ENCODE measurements around the gene LGI2. TPM values are rescaled to one million over a fixed set of nuclear protein-coding genes. Genes with fewer than 3 reads are reported as not detected.
A peak's percentile ranks its signal among the peaks of the same experiment; 100 is the strongest.
"Not testable (repeated sequence)": the region's sequence is repeated elsewhere in the genome, so short reads cannot be mapped to it uniquely, and the experiment has no call there.

Gene LGI2
- polyA plus RNA-seq, 10 donors: 3.0 to 14.2 (median 4.2) TPM

DNA sequence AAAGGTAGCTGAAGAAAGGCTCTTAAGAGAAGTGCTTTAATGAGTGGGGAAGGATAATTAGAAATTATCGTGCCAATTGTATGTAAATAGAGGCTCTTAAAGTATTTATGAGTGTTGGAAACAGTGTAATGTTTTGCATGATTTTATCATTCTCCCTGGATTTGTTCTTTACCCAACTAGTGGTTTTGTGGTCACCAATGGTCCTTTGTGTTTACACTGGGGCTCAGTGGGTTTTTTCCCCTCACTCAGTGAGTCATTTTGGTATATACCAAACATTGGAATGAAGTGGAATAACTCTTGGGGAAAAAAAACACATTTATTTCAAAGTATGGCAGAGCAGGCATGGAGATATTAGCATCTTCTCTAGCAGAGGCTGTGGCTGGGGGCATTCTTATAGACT is 20.8 kb upstream of the LGI2 start:
- DNase-seq: no peak

DNA sequence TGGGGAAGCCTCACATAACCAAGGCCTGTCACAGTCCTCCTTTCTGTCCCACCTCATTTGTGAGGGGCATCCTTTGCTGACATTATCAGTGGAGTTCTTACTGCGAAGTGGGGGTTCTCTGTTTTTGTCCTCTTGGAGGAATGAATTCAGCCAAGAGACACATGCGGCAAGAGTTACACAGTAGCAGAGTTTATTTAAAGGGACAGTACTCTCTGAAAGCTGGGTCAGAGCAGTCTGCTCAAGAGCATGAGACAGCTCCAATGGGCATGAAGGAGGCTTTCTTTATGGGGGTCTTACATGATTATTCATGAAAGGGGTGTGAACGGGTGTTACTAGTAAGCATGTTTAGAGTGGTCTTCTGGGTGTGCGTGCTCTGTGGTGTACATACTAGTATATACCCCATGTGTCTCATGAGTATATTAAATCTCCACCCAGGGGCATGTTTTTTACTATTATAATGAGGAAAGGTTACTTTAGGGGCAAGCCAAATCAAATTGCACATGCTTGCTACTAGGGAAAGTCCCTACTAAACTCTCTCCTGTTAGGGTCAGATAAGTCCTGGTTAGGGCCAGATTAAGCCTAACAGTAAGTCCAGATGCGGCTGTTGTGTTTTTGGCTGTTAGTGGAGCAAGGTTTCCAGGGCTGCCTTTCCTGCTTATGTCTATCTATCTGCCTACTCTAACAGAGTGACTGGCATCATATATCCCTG is 19.8 kb upstream of the LGI2 start:
- DNase-seq: no peak

DNA sequence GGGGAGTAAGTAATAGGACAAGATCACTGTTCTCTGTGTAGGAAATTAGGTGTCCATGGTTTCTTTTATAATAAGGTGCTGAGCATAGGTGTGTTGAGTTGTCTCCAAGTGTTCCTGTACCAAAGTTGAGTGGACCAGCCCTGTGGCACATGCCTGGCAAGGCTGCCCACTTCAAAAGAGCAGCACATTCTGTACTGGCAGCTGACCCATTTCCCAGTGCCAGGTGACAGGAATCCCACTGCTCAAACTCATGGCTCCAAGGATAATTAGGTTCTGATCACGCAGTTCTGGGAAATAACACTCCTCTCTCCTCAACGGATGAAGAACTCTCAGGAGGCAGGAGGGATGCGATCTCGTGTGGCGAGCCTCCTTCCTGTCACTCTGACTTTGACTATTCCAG is 12.8 kb upstream of the LGI2 start:
- DNase-seq: no peak

DNA sequence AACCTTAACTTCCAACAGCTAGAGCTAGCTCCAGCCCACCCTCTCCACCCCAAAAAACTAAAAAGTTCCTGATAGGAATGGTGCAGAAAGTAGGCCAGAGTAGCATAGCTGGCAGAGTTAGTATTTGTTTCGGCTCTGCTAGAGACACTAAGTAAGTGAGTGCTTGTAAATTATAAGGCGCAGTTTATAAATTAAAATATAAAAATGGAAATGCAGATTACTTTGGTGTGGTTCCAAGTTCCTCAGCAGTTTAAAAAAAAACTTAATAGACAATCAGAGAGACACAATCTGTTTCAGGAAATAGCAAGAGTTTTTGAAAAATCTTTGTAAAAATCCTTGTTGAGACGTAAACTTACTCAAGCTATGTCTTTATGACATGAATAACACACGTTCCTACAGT is 2.8 kb upstream of the LGI2 start:
- no peak for DNase-seq

DNA sequence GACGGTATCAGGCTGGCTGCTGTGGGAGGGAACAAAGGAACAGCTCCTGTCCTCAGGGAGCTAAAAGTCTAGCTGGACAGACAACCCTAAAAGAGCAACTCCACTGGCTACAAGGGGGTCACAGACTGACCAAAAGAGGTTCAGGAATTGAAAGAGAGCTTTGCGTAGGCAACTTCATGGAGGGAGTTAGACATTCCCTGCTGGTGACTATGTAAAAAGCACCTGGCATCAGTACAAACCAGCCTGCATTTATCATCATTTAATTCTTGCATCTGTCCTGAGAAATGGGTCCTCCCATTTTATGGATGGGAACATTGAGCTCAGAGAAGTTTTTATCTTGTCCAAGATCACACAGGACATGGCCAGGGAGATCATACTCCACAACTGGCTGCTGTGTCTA is 1.4 kb upstream of the LGI2 start:
- peak in 1 of 3 donors; percentile 22 for DNase-seq

DNA sequence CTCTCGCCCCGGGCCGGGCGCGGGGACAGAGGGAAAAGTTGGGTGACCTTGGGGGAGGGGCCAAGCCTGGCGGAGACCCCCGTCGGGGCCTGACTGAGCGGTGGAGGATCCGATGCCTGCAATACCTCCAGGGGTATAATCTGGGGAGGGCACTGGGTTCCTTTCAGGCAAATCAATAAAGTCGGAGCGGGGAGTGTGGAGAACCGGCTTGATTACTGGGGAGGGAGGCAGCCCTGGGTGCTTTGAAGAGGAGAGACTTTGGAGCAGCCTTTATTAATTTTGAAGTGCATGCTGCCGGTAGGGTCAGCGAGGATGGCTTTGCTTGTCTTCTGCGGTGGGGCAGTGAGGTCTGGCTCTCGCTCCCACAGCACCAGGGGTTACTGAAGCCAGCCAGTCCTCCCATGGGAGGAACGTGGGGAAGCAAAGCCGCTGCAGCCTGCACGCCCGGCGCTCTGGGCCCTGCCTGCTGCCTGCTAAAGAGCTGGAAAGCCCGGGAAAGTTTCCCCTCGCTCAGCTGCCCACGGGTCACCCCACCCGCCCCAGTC is 403 bp upstream of the LGI2 start:
- peak in 1 of 3 donors; percentile 54 for DNase-seq

DNA sequence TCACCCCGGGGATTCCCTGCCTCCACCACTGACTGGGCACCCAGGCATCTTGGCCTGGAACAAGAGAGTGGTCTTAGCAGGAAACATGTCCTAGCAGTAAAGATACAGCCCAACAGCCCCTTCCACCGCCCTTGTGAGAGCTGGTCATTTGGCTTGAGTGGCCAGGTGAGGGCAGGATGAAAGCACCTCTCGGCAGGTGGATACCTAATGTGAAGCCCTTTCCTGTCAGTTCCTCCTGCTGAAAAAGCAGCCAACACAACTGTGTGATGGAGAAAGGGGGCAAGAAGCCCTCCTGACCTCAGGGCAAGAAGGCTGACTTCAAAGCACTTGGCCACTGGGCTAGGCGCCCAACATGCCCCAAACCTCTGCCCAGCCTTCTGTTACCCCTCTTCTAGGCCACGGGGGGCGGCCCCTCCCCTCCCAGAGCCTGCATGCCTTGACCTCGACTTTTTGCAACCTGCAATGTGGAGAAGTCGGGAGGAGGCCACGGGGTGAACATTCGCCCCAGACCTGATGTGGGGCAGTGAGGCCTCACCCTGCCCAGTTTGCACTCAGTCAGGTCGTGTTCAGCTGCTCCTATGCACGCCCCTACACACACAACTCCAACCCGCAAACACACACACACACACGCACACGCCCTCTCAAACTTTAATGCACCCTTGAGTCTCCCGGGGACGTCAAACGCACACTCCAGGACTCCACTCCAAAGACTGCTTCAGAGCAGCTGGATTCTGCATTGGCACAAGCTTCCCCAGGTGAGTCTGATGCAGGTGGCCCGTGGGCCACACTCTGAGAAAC is 1.1 kb downstream of the LGI2 start:
- DNase-seq: peak in 1 of 3 donors; percentile 30

DNA sequence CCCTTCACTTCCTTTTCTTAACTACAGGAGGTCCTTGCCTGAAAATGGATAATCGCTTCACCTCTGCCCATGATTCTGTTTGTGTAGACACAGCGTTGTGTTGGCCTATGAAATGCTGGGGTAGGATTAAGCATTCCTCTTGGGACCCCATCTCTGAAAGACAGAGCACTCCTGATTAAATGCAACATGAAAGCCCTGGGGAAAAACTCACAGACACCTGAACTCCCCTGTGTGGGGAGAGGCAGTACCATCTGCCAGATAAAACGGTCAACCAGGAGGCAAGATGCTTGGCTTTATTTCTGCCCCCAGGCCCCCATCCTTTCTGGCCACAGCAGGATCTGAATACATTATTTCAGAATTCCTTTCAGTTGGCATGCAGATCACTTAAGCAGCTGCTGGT is 1.9 kb downstream of the LGI2 start:
- DNase-seq: no peak

DNA sequence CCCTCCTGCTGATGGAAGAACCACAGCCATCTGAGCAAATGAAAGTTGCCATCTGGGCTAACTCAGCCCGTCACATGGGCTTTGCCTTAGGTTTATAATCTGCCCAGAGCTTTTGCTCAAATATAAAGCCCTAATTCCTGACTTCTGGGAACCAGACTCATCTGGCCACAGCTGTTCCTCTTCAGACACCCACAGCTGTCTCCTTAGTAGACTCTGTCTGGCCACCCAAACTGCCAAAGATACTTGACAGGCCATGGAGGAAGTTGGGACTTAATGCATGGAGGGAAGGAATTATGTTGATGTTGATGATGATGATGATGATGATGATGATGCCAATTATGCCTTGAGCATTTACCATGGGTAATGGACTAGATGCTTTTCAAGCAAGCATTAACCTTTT is 8.0 kb downstream of the LGI2 start:
- peak in 1 of 3 donors; percentile 39 for DNase-seq

DNA sequence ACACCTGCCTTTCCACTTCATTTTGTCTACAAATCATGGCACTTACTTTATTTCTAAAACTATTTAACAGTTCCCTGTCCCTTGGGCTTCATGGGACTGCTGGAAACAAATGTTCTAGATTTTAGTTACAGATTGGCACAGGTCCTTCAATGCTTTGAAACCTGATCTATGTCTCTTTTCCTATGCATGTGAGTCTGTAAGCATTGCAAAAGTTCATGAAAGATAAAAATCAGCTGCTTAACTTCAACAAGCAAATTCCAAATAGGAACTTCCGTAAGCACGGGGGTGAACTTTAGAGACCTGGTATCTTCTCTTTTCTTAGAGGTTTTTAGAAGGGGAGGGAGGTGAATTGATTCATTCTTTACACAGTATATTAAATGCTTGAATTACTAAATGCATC is 9.5 kb downstream of the LGI2 start:
- DNase-seq: peak in 2 of 3 donors; percentile 38 to 64

DNA sequence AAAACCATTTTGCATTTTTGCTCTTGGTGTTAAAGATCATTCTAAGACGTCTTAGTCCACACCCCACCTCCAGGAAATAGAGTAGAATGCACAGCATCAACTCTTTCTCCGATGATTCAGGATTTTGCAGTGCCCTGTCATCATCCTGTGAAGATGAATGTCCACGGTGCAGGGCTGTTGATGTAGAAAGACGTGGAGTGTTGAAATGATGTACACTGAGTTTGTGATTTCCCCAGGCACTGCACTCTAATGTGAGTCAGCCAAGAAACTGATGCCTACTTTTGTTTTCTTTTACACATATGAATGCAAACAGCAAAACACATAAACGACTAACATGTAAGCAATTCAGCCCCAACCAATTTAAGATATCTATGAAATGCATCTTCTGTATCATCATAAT is 10.5 kb downstream of the LGI2 start:
- no peak for DNase-seq

DNA sequence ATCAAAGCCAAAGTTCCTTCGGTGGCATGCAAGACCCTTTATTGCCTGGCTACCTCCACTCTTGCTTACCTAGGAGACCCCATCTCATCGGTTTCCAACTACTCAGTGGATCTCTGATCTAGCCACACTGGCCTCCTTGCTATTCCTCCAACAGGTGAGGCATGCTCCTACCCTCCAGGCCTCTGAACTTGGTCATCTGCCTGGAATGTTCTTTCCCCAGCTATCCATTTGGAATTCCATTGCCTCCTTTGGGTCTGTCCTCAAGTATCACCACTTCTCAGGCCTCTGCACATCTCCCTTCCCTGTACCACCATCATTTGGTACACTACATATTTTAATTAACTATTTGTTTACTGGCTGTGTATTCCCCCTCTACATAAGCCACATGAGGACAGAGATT is 11.2 kb downstream of the LGI2 start:
- no peak for DNase-seq

DNA sequence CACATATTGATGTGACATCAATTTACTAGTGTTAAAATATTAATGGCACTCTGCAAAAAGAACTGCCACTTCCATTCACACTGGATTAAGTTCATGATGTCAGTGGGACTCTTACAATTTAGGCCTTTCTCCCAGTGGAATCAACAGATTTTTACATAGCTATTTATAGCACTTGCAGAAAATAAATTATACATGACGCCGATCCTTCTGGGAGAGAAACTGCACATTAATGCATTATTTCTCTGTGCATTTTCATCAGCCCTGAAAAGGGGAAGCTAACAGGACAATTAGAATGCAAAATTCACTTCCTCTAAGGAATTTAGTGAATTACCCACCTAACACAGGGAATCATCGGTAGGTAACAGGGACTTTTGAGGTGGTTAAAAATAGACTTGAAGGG is 15.7 kb downstream of the LGI2 start:
- DNase-seq: peak in 1 of 3 donors; percentile 60

DNA sequence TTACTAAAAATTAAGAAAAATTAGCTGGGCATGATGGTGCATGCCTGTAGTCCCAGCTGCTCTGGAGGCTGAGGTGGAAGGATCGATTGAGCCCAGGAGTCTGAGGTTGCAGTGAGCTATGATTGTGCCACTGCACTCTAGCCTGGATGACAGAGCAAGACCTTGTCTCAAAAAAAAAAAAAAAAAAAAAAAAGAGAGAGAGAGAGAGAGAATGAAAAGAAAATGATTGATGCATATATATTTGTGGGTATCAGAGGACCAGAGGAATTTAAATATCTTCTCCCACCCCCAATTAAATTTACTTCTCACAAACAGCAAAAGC is 16.1 kb downstream of the LGI2 start:
- DNase-seq: not testable (repeated sequence)

DNA sequence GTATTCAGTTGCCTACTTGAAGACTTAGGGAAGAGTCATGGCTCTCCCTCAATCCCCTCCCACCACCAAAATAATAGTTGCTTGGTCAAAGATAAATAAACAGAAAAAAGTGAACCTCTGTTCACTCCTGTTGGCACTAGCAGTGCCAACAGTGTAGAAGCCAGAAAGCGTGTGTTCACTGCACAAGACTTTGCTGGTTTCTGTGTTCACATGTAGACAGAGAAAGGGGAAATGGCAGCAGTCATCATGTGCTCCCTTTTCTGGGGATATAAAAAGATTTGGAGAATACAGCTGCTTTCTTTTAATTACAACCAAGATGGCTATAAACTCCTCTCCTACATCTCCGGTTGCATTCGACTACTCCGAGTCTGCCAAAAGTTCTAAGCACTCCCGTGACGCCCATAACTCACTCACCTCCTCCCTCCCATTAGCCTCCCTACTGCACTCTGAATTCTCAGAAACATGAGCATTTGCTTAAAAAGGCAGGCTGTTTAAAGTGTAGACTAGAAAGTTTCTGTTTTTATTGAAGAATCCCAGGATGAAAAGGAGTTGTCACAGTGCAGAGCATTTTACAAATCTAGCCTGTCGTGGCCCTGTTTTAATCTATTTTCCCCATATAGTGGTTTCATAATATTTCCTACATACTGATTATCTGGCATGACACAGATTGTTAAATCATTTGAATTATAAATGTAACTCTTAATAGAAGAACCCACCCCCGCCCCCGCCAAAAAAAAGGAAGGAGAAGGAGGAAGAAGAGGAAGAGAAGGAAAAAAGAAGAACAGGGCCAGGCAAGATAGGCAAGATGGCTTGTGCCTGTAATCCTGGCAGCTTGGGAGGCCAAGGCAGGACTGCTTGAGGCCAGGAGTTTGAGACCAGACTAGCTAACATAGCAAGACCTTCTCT is 16.7 kb downstream of the LGI2 start:
- peak; percentile 54 to 95 (median 86) for DNase-seq

DNA sequence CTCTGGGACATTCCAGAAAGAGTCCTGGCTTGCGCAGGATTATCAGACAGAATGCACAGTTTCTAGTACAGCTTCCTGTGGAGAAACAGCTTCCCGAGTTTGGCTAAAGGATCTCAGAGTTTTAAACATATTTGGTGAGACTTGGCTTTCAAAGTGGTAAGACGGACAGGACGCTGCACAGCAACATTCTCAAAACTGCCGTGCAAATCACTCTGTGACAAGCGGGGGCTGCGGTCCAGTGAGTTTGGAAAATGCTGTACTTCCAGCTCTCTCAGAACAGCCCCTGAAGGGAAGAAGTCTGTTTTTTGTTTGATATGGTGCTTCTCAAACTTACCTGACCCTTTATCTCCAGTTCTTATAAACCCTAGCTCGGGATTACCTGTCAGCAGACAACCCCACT is 18.1 kb downstream of the LGI2 start:
- DNase-seq: no peak

DNA sequence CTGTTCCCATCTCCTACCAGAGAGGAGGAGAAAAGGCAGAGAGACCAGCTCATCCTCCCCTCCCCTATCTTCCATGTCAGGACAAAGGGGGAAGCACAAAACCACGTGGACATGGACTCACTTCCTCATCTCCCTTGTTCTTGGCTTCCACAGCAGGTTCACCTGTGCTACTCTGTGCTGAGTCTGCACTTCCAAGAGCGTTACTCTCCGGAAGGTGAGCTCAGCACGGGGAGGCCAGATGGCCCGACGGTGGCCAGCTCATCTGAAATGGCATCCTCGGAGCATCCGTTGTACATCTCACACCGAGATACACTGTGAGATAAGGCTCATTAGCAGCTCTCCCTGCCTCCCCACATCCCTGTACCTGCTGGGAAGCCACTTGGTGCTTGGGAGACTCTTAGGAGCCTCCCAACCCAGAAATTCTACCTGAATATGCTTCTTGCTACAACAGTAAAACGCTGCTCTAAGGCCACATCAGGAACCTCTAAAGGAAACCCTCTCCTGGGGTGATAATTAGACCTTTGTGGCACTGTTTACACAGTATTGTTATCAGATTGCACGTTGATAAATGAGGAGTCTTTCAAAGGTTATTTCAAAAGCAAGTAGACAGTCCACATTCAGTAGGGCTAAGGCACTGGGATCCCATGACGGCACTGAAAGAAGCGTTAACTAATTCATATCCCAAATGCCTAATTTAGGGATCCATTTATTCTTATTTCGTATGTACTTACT is 19.4 kb downstream of the LGI2 start:
- DNase-seq: no peak

DNA sequence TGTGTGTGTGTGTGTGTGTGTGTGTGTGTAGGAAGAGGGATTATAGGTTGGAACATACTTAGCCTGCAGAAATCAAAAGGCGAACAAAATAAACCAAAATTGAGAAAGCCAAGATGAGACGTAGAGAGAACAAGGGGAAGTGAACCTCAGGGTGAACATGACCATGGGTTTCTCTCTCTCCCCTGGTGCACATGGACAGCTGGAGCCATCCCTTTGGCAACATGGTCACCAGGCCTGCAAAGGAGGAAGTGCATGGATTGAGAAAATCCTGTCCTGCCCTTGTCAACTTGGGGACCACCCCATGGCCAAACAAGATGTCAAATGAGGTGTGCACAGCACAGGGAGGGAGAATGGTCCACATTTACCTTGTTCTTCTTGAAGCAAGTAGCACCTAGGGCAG is 23.1 kb downstream of the LGI2 start:
- DNase-seq: no peak

DNA sequence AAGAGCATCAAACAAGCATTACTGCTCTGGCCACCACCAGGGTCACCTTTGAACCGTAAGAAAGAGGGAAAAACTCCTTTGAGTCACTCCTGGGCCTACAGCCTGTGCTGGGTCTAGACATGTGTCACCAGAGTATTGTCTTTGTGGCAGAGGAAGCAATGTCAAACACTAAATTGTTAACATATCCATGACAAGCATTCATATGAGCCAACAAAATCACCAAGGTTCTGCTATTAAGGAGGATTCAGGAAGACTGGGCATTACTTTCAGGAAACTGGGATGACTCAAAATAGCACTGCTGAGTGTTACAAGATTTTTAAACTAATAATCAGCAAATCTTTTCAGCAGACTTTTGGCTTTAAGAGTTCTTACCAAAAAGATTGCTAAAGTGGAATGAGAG is 28.1 kb downstream of the LGI2 start:
- DNase-seq: peak in 1 of 3 donors; percentile 39

DNA sequence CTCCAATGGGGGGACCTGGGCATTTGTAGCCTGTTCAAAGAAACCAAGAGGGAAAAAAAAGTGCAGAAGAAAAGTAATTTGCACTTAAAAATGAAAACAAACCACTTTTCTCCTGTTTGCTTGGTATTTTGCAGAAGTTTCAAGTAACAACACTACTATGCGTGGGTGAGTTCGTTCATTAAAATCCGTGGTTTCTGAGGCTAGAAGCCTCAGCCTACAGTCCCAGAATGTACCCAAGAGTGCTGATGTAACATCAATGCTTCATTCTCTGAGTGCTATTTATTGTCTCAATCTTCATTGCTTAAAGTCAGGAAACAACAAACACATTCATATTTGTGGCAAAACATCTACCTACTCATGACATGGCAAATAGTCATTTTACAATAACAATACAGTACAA is 29.2 kb downstream of the LGI2 start:
- no peak for DNase-seq

DNA sequence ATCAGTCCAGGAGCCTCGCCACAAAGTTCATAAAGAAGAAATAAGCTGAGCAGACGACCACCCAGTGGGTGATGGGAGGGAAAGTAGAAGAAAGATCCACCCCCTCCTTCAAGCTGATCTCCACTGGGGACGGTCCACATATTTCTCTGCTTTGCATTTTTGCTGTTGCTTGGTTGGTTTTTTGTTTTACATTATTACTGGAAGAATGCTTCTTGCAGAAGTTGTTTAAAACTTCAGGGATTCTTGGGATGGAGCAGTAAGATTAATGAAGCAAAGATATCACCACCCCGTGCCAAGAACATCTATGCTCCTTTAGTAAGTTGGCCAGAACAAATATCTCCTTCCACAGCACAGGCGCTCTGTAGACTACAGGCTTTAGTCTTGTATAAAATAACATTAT is 30.1 kb downstream of the LGI2 start:
- peak in 1 of 3 donors; percentile 63 for DNase-seq

Measured in muscle of back (tissue), 11 donors.